NCI-H2227 (cell line): ENCODE data around the gene GALNT7.

ENCODE experiments used
- DNase-seq: peaks from one replicate; lab custom pipeline; 2025; ENCODE audit not compliant: unreplicated experiment; lab: John Stamatoyannopoulos, UW

GALNT7 gene

GRCh38 chr4:173259310-173259709, 90.7 kb downstream of the GALNT7 start:
- no peak for DNase-seq

- DNase-seq: no peak
Measured at GRCh38 chr4:173261052-173261451, 92.4 kb downstream of the GALNT7 start.

GRCh38 chr4:173262375-173262774, 93.8 kb downstream of the GALNT7 start:
- no peak for DNase-seq

- no peak for DNase-seq
Measured at GRCh38 chr4:173264245-173264644, 95.6 kb downstream of the GALNT7 start.

- DNase-seq: peak; percentile 4
Measured at GRCh38 chr4:173264684-173265185, 96.1 kb downstream of the GALNT7 start.

- no peak for DNase-seq
Measured at GRCh38 chr4:173265751-173266150, 97.1 kb downstream of the GALNT7 start.

GRCh38 chr4:173267711-173268110, 99.1 kb downstream of the GALNT7 start:
- DNase-seq: no peak

GRCh38 chr4:173269280-173269679, 100.7 kb downstream of the GALNT7 start:
- DNase-seq: peak; percentile 2

- no peak for DNase-seq
Measured at GRCh38 chr4:173270312-173271027, 101.9 kb downstream of the GALNT7 start.

- DNase-seq: no peak
Measured at GRCh38 chr4:173272314-173272713, 103.7 kb downstream of the GALNT7 start.

GRCh38 chr4:173272996-173273395, 104.4 kb downstream of the GALNT7 start:
- no peak for DNase-seq

- no peak for DNase-seq
Measured at GRCh38 chr4:173273941-173274340, 105.3 kb downstream of the GALNT7 start.

GRCh38 chr4:173274744-173275143, 106.1 kb downstream of the GALNT7 start:
- no peak for DNase-seq

GRCh38 chr4:173275150-173275549, 106.5 kb downstream of the GALNT7 start:
- no peak for DNase-seq

- DNase-seq: no peak
Measured at GRCh38 chr4:173277340-173277739, 108.7 kb downstream of the GALNT7 start.

- no peak for DNase-seq
Measured at GRCh38 chr4:173280998-173281397, 112.4 kb downstream of the GALNT7 start.

GRCh38 chr4:173281406-173282255, 113.0 kb downstream of the GALNT7 start:
- DNase-seq: no peak

- no peak for DNase-seq
Measured at GRCh38 chr4:173282256-173282562, 113.6 kb downstream of the GALNT7 start.

- no peak for DNase-seq
Measured at GRCh38 chr4:173282626-173283025, 114.0 kb downstream of the GALNT7 start.

GRCh38 chr4:173284463-173284862, 115.9 kb downstream of the GALNT7 start:
- DNase-seq: no peak

GRCh38 chr4:173287486-173287885, 118.9 kb downstream of the GALNT7 start:
- DNase-seq: no peak

- peak; percentile 23 for DNase-seq
Measured at GRCh38 chr4:173288296-173288695, 119.7 kb downstream of the GALNT7 start.
